HCEC 1CT (cell line): Measurements from ENCODE around the gene MYBBP1A.

Source experiments
- DNase-seq: peaks from one replicate; pipeline ENCODE4 v3.0.0-alpha.2; 2017

MYBBP1A gene

DNA sequence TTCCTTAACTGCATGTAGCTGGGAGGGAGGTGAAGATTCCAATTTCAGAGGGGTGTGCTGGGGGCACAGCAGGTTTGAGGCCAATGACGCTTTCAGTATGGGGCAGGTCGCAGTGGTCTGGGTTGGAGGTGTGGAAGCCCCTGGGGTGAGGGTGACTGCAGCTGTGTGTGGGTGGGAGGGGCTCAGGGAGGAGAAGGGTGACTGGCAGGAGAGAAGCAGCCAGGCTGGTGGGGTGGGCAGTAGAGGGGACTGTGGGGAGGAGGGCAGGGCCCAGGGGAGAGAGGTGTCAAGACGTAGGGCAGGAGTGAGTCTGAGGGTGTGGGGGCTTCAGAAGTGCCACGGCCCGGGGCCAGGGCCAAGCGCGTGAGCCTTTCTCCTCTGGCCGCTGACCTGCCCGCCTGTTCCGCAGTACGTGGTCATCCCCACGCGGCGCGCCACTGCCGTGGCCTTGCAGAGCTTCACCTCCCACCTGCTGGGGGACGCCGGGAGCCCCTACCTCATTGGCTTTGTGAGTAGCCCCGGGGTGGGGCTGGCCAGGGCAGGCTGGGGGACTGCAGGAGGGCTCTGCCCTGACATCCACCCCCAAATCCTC is 19.4 kb downstream of the MYBBP1A start:
- DNase-seq: no peak

DNA sequence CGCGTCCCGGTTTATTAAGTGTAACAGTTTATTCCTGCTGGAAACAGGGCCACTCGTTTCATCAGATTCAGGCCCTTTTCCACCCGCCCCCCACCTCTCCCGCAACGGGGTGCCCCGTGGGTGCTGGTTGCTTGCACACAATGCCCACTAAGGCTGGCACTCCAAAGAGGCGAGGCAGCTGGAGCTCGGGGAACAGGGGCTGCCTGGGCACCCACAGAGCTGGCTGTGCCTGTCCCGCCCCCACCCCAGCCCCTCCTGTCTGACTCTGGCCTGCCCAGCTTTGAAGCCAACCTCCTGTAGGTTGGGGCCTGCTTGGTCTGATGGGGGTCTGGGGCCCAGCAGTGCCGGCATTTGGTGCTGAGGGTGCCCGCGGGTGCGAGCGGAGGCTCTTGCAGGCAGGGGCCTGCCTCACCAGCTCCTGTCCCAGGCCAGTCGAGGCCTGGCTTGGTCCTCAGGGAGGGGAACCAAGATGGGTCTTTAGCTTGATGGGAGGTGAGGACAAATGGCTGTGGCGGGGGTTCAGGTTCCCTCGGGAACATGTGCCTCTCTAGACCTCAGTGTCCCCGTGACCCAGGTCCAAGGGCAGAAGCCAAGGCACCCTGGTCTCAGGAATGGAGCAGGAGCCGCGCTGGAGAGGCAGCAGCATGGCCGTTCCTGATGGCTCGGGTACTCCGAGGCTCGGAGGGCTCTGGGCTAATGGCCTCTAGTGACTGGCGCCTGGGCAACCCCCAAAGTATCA is 20.1 kb downstream of the MYBBP1A start:
- no peak for DNase-seq

DNA sequence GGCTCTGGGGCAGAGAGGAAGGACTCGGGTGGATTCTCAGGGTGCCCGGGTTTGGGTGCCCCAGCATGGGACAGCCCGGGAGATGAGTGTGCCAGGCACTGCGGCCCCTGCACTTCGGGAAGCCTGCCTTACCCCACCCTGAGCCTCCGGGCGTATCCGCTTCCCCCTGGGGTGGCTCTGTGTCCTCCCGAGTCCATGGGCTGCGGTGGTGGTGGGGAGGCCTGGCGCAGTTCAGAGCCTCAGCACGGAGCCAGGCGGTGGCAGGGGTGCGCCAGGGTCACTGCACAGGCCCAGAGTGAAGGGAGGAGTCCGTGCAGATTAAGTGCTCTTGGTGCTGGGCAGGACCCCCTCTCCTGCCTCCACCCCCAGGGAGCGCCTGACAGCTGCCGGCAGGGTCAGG is 20.7 kb downstream of the MYBBP1A start:
- DNase-seq: no peak

DNA sequence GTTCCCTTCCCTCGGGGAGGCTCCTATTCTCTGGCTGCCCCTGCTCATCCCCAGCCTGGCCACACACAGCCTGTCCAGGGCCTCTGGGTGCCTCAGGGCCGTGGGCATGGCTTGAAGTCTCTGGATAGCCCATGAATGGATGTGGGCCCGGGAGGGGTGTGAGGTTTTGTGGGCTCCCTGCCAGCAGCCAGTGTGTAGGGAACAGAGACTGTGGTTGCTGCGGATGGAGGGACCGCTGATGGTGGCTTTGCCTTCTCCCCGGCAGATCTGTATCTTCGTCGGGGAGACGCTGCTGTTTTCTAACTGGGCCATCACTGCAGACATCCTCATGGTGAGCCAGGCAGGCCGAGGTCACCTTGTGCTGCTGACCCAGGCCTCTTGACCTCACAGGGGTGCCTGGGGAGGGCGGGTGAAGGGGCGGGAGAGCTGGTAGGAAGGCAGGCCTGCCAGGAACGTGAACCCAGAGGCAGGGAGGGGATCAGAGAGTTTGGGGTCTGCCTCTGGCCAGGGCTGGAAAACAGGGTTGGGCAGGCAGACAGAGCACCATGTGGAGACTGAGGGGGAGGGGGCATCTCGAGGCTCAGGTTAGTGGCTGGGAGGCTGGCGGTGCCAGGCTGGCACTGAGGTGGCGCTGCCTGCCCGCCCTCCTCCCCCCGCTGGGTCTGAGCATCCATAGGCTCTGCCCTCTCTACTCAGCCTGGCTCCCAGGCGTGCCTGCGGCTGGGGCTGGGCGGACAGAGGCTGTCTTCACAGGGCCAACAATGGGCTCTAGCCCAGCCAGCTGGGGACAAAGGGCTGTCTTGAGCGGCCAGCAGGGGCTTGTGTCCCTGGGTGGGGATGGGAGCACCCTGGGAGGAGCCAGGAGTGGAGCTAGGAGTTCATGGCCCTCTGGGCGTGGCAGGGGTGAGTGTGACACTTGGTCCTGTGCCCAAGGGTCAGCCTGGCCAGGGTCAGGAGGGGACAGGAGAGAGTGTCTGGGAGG is 21.4 kb downstream of the MYBBP1A start:
- DNase-seq: no peak

DNA sequence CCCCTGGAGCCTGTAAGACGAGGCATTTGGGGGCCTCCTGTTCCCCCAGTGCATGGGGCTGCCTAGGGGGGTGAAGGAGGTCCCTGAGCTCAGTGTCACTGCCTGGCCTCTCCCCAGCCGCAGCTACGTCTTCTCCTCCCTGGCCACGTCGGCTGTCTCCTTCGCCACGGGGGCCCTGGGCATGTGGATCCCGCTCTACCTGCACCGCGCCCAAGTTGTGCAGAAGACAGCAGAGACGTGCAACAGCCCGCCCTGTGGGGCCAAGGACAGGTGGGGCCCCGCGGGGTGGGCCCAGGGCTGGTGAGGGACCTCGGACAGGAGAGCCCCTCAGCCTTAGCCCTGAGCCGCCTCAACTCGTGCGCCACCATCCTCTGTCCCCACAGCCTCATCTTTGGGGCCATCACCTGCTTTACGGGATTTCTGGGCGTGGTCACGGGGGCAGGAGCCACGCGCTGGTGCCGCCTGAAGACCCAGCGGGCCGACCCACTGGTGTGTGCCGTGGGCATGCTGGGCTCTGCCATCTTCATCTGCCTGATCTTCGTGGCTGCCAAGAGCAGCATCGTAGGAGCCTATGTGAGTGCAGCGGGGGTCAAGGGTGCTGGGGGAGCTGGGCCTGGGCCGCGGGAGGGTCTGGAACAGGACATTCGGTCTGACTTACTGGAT is 22.2 kb downstream of the MYBBP1A start:
- no peak for DNase-seq

DNA sequence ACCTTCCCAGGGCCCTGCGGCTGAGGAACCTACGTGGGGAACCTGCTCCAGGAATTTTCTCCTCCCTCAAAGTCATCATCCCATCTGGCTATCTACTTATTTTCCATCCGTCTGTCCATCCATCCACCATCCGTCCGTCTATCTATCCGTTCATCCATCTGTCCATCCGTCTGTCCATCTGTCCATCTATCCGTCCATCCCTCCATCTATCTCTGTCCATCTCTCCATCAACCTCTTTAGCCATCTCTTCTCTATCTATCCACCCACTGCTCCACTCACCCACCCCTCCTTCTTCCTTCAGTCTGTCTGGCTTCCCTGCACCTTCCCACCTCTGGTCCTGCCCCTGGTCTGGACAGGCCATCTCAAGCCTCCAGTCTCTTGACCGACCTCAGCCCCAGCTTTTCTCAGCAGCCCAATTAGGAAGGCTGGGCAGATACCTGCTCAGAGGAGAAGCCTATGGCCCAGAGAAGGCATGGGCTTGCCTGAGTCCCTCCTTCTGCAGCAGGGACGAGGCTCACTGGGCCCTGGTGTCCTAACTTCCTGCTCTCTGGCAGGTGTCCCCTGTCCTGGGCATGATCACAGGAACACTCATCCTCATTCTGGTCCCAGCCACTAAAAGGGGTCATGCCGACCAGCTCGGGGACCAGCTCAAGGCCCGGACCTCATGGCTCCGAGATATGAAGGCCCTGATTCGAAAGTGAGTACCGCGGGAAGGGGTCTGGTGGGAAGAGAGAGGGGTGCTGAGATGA is 23.0 kb downstream of the MYBBP1A start:
- no peak for DNase-seq

DNA sequence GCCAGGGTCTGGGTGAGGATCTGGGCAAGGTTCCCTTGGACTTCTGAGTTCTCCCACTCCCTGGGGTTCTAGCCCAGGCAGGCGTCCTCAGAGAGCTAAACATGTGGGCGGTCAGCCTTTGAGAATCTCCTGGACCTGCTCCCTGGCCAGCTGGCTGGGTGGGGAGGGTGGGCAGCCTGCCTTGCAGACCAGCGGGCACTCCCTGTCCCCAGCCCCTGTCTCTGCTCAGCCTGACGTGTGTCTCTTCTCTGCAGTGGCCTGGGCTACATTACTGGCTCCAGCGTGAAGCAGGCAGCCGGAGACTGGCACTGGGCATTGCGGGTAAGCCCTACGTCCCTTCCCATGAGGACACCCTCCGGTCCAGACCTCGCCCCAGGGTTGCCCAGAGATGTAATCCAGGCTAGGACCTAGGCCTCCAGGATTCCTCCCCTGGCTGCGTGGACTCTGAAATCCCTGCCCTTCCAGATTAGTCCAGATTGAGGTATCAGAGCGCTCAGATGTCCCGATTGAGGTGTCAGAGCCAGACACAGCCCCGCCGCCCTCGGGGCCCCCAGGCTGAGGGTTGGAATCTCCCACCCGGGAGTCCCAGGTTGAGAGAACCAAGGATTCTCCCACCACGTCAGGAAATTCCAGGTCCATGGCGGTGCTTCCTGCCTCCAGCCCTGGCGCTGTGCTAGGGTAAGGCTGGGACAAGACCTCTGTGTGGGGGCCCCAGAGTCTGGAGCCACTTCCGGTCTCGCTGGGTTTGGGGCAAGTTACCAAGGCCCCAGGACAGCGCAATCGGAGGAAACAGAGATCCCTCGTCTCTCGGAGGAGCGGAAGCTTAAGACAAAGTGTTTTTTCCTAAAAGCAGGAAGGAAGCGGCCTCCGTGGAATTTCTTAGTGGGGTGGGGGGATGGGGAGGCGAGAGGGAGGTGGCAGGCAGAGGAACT is 24.1 kb downstream of the MYBBP1A start:
- no peak for DNase-seq

DNA sequence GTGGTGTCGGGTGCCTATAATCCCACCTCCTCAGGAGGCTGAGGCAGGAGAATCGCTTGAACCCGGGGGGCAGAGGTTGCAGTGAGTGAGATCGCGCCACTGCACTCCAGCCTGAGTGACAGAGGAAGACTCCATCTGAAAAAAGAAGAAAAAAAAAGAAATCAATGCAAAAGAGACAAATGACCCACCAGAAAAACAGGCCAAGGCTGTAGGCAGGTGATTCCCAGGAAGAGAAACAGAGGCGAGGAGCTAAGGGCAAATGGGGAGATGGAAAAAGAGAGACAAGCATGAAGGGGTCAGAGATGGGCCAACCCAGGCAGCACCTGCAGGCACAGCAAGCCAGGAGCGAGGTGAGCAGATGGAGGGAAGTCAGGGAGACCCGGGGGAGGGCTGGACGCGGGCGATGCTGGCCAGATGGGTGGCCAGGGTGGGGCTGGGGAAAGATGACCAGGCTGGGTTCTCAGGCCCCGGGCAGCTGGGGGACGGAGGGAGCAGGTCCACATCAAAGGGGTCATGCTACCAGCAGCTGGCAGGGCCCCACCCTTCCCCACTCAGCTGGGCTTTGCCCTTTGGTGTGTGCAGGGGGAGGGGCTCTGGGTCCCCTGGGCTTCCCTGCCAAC is 25.5 kb downstream of the MYBBP1A start:
- no peak for DNase-seq

DNA sequence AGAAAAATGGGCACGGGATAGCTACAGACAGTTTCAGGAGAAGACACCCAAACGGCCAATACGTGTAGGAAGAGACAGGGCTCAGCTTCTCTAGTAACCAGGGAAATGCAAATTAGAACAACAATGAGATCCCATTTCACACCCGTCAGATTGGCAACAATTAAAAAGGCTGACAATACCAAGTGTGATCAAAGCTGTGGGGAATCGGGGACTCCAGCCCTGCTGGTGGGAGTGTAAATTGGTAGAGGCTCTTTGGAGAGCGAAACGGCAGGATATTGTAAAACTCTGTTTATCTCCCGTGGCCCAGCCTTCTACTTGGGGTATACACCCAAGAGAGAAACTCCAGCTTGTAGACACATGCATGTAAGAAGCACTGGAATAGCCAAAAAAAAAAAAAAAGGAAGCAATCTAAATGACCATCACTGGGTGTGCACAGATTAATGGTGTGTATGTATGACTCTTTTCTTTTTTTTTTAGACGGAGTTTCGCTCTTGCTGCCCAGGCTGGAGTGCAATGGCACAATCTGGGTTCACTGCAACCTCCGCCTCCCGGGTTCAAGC is 27.5 kb downstream of the MYBBP1A start:
- no peak for DNase-seq

DNA sequence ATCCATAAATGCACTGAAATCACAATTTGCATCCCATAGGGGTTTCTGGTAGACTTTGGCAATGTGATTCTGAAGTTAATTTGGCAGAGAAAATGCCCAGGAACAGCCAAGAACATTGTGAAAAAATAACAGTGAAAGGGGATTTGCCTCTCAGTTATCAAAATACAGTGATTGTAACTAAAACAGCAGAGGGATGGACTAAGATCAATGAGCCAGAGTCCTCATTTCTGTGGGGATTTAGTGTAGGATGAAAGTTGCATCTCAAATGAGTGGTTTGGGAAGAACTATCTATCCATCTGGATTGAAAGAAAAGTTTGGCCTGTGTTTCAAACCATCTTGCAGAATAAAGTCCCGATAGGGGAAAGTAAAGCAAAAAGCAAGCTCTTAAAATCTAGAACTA is 28.1 kb downstream of the MYBBP1A start:
- no peak for DNase-seq

DNA sequence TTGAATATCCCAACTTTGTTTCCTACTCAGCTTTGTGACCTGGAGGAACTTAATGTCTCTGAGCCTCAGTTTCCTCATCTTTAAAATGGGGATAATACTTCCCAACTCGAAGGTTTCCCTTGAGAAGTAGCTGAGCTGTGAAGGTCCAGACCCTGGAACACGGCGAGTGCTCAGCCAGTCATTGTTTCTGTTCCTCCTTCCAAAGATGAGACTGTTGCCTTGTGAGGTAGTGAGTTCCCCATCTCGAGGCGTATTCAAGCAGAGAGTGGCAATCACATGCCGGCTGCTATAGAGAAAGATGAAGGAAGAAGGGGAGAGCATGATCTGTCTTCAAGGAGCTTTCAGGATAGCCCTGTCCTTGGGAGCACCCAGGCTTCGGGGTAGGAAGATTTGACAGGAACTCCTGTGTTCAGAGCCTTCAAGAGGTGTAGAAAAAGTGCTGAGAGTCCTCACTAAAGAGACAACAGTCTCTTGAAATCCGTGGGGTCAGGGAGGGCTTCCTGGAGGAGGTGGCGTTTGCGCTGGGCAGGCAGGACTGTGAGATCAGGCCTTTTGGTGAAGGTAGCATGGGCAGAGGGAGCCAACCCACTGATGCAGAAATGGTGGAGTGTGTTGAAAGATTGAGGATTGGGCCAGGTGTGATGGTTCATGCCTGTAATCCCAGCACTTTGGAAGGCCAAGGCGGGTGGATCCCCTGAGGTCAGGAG is 29.3 kb downstream of the MYBBP1A start:
- no peak for DNase-seq

DNA sequence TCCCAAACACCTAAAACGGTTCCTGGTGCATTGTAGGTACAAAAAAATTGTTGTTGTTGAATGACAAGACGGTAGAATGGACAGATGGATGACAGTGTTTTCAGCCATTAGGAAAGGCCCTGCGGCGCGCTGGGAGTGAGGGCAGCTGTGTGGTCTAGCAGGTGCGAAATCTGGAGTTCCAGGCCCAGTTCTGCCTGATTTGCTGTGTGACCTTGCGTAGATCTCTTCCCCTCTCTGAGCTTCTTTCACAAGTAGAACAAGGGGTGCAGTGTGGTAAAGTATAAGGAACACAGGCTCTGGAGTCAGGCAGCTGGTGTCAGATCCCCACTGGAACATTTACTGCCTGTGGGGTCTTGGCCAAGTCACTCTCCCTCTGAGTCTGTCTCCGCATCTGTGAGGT is 31.2 kb downstream of the MYBBP1A start:
- no peak for DNase-seq

DNA sequence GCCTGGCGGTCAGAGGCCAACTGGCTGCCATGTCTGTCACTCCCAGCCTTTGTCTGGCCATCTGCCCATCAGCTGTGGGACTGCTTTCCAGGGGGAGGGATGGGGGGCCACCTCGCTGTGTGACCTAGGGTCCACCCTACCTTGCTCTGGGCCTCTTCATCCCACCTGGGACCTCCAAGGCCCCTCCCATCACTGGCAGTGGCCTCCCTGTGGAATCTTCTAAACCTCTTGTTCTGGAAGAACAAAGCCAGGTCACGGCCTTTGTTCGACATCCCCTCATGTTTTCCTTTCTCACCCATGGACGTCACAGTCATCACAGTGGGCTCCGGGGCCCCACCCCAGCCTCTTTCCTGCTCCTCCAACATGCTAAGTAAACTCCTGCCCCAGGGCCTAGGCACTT is 32.5 kb downstream of the MYBBP1A start:
- no peak for DNase-seq

DNA sequence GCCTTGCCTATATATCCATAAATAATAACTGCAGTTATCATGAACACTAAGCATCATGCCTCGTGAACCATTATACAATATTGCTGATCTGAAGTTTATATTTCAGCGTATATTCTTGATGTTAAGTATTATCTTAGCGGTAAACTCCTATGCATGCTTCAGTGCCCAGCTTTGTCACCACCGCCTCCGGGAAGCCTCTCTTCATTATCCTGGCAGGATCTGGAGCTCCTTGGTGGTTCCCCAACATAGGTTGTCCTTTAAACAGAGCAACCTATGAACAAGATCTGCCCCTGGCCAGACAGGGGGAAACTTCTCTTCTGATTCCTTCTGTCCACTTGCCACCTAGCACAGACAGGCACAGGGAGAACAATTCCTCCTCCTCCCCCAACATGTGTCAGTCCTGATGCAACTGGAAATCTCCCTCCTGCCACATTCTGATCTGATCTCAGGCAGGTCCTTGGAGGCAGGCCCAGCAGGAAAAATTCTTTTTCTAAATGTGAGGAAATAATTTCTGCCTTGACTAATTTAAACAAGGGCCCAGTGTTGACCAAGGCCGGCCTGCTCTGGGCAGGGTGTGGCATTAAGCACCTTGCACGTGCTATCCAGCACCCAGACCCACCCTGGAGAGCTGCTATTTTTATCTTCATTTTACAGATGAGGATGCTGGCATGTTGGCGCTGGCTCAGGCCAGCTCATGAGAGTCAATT is 34.1 kb downstream of the MYBBP1A start:
- no peak for DNase-seq

DNA sequence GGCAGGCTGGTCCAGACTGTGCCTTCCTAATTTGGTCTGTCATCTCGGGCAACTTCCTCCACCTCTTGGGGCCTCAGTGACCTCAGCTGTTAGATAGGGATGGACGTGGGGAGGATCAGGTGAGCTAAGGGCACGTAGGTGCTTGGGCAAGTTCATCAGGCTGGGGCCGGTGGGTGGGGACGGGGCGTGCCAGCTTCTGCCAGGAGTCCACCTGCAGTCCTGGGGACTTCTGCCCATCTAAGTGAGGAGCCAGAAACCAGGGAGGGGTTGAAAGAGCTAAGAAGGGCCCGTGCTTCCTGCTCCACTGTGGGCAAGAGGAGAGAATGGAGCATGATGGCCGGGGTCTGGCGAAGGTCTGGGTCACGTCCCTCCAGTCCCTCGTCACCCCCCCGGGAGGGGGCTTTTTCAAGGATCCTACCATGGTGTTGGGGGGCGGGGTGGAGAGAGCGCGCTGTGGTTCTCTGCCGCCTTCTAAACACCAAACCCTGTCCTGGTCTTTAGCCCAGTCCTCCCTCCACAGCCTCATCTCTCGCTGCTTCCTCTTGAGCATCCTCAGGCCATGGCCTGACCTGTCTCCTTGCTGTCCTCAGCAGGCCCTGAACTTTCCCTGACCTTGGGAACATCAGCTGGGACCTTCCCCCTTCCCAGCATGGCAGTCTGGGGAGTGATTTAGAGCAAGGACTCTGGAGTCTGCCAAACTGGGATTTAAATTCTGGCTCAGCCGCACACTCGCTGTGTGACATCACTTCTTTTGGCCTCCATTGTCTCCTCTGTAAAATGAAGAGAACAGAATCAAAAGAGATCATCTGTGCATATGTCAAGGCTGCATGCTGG is 34.9 kb downstream of the MYBBP1A start:
- no peak for DNase-seq

DNA sequence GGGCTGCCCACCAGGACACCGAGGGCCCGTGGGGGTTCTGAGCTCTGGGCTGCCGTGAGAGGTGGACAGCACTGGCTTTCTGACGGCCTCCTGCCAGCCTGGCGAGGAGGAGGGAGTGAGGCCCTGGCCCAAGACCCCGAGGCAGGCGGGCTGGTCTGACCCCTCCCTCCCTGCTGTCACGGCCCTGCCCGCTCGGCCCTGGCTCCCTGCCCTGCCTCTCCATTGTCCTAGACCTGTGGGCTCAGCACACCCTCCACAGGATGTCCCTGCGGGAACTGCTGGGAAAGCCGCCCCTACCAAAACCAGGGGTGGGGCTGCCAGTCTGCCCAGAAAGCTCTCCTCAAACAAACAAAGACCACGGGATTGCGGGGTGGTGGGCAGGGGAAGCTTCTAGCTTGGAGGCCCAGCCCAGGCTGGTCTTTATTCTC is 35.8 kb downstream of the MYBBP1A start:
- DNase-seq: no peak

DNA sequence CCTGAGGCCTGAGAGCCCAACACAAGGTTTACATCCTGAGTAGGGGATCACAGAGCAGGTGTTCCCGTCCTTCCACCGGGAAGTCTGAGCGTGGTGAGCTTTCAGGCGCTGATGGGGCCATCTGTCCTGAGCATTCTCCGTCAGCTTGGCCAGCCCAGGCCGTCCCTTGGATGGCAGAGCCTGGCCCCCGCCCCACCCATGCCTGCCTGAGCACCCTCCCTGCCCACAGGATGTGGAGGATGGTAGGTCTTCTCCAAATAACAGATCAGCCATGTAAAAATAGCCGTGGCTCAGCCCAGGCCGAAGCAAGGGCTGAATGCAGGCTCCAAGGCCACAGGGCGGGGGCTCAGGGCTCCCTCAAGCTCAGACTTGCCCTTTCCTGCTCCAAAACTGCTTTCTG is 36.3 kb downstream of the MYBBP1A start:
- no peak for DNase-seq

DNA sequence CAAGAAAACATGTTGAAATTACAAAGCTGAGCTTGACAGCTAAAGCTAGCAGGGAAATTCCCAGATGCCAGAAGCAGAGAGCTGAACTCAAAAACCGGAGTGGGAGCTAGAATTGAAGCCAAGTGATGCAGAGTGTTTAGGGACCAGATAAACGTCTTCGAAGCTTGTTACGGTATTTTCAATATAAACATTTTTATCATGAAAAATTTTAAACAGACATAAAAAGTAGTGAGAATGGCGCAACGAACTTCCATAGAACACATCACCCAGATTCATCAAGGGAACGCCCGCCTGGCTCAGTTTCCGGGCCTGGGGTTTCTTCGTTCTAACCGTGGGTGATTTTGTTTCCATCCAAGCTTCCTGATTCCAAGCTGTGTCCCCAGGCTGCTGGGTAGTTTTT is 38.4 kb downstream of the MYBBP1A start:
- no peak for DNase-seq
